Bone marrow (tissue), 2 donors: ENCODE data around the gene CAPZA1.
A peak's percentile ranks its signal among the peaks of the same experiment; 100 is the strongest.

ENCODE experiments used
- DNase-seq, 2 donors: peaks; one replicate each; lab custom pipeline; 2025; lab: John Stamatoyannopoulos, UW

Gene CAPZA1

DNA sequence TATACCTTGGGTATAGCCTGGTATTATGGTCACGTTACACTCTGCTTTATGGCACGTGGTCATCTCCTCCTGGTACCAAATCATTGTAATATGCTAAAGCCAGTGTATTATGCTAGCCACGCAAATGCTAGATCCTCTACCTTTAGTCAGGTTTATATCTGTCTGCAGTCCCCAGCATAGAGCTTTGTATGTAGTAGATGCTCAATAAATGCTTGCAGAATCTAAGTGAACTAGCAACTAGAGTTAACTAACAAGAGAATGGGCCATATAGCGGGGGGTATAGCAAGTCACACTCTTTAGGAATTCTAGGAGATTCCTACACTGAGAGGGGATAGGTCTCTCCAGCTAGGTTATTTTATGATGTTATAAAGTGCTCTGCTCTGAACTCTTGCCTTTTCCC is 57.9 kb downstream of the CAPZA1 start:
- DNase-seq: no peak

DNA sequence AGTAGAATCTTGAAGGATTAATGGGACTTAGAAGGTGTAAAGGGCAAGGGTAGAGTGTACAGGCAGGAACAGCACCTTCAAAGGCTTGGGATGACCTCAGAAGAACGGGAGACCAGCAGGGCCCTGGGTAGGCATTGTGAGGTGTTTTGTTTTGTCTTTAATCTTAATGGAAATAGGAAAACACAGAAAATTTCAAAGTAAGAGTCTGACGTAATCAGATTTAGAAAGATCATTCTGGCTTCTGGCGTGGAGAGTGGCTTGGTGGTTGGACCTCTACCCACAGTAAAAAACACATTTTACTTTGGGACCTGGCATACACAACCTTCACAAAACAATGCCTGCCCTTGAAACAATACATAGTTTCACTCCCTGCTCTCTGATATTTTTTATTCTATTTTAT is 59.0 kb downstream of the CAPZA1 start:
- no peak for DNase-seq

- DNase-seq: no peak
These were observed 66.3 kb downstream of the CAPZA1 start for GRCh38 chr1:112685913-112686312.

- DNase-seq: no peak
These were observed 66.8 kb downstream of the CAPZA1 start for GRCh38 chr1:112686417-112686816.

- DNase-seq: no peak
These were observed 67.2 kb downstream of the CAPZA1 start for GRCh38 chr1:112686835-112687234.

- no peak for DNase-seq
These were observed 67.7 kb downstream of the CAPZA1 start for GRCh38 chr1:112687361-112687760.

- no peak for DNase-seq
These were observed 68.3 kb downstream of the CAPZA1 start for GRCh38 chr1:112687785-112688496.

GRCh38 chr1:112688781-112689193 is 69.2 kb downstream of the CAPZA1 start:
- no peak for DNase-seq

DNA sequence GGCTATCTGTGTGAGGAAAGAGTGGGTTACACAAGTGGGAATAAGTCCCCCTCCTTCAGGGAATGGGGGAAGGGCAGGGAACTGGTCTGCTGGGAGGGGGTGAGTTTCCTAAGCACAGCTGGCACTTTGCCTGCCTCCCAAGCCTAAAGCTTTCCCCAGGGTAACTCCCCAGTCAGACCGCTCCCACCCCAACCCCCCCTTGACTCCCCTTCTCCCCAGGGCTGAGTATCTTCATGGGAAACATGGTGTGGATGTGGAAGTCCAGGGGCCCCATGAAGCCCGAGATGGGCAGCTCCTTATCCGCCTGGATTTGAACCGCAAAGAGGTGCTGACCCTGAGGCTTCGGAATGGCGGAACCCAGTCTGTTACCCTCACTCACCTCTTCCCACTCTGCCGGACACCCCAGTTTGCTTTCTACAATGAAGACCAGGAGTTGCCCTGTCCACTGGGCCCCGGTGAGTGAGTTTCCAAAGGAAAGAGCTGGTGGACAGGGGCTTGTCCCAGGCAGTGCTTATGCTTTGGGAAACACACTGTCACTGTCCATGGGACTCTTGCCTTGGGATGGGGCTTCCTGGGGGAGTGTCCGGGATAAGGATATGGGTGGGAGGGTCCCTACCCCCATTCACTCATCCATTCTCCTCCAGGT is 69.7 kb downstream of the CAPZA1 start:
- DNase-seq: no peak

DNA sequence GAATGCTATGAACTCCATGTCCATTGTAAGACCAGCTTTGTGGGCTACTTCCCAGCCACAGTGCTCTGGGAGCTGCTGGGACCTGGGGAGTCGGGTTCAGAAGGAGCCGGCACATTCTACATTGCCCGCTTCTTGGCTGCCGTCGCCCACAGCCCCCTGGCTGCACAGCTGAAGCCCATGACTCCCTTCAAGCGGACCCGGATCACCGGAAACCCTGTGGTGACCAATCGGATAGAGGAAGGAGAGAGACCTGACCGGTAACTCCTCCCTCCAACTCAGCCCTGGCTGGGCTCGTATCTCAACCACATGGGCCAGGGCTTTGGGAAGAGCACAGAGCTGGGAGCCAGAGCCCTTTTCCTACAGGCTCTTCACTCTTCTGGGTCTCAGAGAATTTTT is 70.2 kb downstream of the CAPZA1 start:
- DNase-seq: no peak

GRCh38 chr1:112692681-112693080 is 73.0 kb downstream of the CAPZA1 start:
- DNase-seq: no peak

- no peak for DNase-seq
These were observed 74.2 kb downstream of the CAPZA1 start for GRCh38 chr1:112693821-112694220.

DNA sequence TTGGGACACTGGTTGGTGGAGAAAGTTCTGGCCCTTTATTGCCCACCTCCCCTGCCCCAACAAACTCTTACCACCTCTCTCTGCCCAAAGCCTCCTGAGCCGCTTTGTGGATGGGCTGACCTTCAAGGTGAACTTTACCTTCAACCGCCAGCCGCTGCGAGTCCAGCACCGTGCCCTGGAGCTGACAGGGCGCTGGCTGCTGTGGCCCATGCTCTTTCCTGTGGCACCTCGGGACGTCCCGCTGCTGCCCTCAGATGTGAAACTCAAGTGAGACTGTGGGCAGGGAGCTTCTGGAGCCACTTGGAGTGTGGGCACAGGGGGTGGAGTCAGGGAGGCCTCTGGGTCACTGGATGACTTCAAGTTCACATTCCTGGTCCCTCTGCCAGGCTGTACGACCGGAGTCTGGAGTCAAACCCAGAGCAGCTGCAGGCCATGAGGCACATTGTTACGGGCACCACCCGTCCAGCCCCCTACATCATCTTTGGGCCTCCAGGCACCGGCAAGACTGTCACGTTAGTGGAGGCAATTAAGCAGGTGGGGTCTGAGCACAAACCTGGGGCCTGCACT is 74.8 kb downstream of the CAPZA1 start:
- DNase-seq: no peak

DNA sequence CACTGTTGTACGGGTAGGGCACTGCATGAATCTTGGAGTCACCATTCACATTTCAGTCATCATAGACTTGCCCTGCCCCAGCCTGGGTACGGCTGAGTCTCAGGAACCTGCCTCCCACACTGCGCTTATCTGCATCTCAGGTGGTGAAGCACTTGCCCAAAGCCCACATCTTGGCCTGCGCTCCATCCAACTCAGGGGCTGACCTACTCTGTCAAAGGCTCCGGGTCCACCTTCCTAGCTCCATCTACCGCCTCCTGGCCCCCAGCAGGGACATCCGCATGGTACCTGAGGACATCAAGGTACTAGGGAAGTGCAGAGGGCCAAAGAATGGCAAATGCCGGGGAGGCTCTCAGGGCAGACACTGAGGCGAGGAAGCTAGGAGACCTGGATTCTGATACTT is 75.6 kb downstream of the CAPZA1 start:
- no peak for DNase-seq

GRCh38 chr1:112696578-112697314 is 77.1 kb downstream of the CAPZA1 start:
- no peak for DNase-seq

DNA sequence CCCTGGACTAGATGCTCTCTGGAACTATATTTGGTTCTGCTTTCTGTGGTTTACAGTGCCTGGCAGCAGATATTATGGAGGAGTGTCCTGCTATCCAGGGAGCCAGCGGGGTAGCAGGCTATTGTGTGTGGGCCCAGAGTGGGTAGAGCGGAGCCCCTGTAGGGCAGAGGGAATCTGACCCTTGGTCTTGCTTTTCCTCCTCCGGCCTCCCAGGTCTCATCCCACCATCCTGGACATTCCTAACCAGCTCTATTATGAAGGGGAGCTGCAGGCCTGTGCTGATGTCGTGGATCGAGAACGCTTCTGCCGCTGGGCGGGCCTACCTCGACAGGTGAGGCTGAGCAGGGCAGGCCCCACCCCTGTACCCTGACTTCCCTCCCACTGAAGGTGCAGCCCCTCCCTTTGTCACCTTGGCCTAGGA is 78.2 kb downstream of the CAPZA1 start:
- DNase-seq: no peak

DNA sequence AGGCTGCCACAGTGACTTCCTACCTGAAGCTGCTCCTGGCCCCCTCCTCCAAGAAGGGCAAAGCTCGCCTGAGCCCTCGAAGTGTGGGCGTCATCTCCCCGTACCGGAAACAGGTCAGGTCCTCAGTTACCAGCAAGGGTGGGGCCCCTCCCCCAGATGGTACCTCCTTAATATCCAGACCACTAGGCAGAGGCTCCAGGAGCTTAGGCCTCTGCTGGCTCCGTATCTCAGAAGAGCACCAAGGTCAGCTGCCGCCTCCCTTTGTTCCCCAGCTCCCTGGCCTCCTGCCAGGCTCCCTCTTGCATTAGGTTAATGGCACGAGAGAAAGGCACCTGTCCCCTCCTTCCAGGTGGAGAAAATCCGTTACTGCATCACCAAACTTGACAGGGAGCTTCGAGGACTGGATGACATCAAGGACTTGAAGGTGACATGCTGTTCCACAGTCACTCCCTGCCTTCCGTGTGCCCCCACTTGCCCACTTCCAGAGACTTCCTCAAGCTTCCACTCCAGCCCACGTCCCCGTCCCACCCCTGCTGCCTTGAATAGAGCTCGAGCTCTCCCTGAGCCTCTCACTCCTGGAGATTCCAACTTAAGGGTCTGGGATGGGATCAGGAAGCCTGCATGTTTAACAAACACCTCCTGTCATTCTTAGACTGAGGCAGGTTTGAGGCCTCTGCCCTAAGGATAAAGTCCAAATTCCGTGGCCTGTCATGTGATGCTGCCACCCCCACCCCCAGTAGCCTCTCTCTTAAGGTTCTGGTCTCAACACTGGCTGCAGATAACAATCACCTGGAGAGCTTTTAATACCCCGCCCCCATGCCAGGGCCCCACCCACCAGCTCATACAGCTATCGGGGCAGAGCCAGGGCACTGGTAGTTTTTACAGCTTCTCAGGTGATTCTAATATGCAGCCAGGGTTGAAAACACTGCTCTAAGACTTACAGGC is 79.0 kb downstream of the CAPZA1 start:
- DNase-seq: no peak

DNA sequence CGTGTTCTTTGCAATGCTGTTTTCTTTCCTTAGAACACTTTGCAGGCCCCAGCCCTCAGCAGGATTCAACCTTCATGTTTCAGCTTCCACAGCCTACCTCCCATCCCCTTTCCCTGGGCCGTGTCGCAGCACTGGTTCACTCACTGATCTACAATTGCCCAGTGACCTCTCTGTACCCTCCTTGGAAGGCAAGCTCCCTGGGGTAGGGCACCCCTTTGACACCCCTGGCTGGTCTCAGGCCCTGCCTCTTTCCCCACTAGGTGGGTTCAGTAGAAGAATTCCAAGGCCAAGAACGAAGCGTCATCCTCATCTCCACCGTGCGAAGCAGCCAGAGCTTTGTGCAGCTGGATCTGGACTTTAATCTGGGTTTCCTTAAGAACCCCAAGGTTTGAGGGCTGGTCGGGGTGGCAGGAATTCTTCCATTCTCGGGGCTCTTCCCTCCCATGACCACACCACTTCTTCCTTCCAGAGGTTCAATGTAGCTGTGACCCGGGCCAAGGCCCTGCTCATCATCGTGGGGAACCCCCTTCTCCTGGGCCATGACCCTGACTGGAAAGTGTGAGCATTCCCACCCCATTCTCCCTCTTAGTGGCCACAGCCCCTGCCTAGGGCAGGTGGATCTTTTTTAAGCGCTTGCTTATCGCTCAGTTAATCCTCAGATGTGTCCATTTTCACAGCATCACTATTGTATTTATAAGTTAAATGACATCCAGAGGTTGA is 80.0 kb downstream of the CAPZA1 start:
- no peak for DNase-seq

- DNase-seq: peak; percentile 77 to 98
These were observed 80.9 kb downstream of the CAPZA1 start for GRCh38 chr1:112700290-112701226.
